Heart left ventricle (tissue), 16 donors: ENCODE measurements around the gene SMIM44. TPM values are rescaled to one million over a fixed set of nuclear protein-coding genes. Genes with fewer than 3 reads are reported as not detected.

Experiments
- ATAC-seq, 4 donors: fragments of 200-7000 bp; cut with Tn5 transposase; one replicate each; pipeline ENCODE4 v1.9.1; 2020 to 2022; ENCODE audit warnings: moderate library complexity in 4 of 4, mild to moderate bottlenecking in 3 of 4, moderate number of reproducible peaks in 1 of 4
- DNase-seq, 5 donors: peaks; one replicate each; pipeline ENCODE4 v3.0.0-alpha.2; 2020
- H3K27ac ChIP-seq, 12 donors: fragments of 200-600 bp; sonication (generic) in 4 of 12; one replicate each; pipeline versions ENCODE4 v1.5.0 to v1.8.0; 2016 to 2022; ENCODE audit warnings: mild to moderate bottlenecking in 2 of 12
- H3K27me3 ChIP-seq, 9 donors: fragments of 200-600 bp; sonication (generic) in 2 of 9; one replicate each; pipeline versions ENCODE4 v1.5.1 to v1.8.0; 2016 to 2022; ENCODE audit warnings: mild to moderate bottlenecking in 3 of 9
- H3K36me3 ChIP-seq, 9 donors: fragments of 200-600 bp; sonication (generic) in 2 of 9; one replicate each; pipeline versions ENCODE4 v1.5.0 to v1.8.0; 2018 to 2022; ENCODE audit warnings: mild to moderate bottlenecking in 2 of 9
- H3K4me1 ChIP-seq, 12 donors: fragments of 200-600 bp; sonication (generic) in 4 of 12; one replicate each; pipeline versions ENCODE4 v1.5.0 to v1.8.0; 2016 to 2022; ENCODE audit warnings: mild to moderate bottlenecking in 3 of 12
- H3K4me3 ChIP-seq, 12 donors: fragments of 200-600 bp; sonication (generic) in 4 of 12; one replicate each; pipeline versions ENCODE4 v1.5.0 to v1.8.0; 2017 to 2022; ENCODE audit warnings: mild to moderate bottlenecking in 9 of 12, moderate library complexity in 4 of 12
- H3K9me3 ChIP-seq, 12 donors: fragments of 200-600 bp; sonication (generic) in 4 of 12; one replicate each; pipeline versions ENCODE4 v1.5.0 to v1.8.0; 2016 to 2022; ENCODE audit warnings: mild to moderate bottlenecking in 1 of 12
- POLR2A ChIP-seq, 2 donors: fragments of 450-650 bp; IDR thresholded peaks; one replicate each; pipeline ENCODE4 v1.6.1; 2017; ENCODE audit warnings: antibody characterized with exemption in 2 of 2, mild to moderate bottlenecking in 2 of 2, moderate library complexity in 2 of 2
- WGBS, 4 donors: extraction: QIAGEN DNeasy Blood & Tissue Kit in 2 of 4; methylation state at CpG; one replicate each; pipeline versions ENCODE4 v1.1.5 to v1.1.7; 2013 to 2018; 5-methylcytosine and 5-hydroxymethylcytosine counted together
- intact Hi-C, 10 donors: fragments of 100-400 bp; cut with DNase I; formaldehyde crosslinking; loops; one replicate each; pipeline versions ENCODE4 v1.11.1 to v1.14.2; 2022
- polyA plus RNA-seq, 2 donors: library from polyadenylated mRNA; stranded (reverse); fragments of 200-250 nt; gene quantifications; one replicate each; pipeline ENCODE4 v1.2.3, GENCODE V29; 2013
- total RNA-seq, 9 donors: library from RNA; depleted of rRNA in 2 of 9; stranded (reverse); fragments of >200 nt in 2 of 9; fragmentation: NEBNext Ultra II Directional in 3 of 9; extraction: Animal tissue kit (Norgen Biotek cat#: 25700) in 3 of 9; gene quantifications; one replicate each; pipeline versions ENCODE4 v1.1.0 to v1.2.4, GENCODE V29; 2016 to 2023
- TF ChIP-seq, protein P1 (sequence below), 12 donors: fragments of 200-600 bp; sonication (generic) in 4 of 12; IDR thresholded peaks; one replicate each; pipeline versions ENCODE4 v1.5.0 to v1.8.0; 2018 to 2022; ENCODE audit warnings: antibody characterized with exemption in 12 of 12, mild to moderate bottlenecking in 5 of 12
- donor health status: ischemic (EF 13 %, LVEDD 7.1; RV severe dilation, severe dysfunction).
- donor health status: healthy with polysubstance abuse.
- donor health status: DM: no; HTN: yes; CAD: no.
- donor health status: DM: no; HTN: no; CAD: no.
- donor health status: ischemic (EF 25% LVEDD 6.9; RV normal size, moderate dysfunction).
- donor health status: ischemic (EF 25% LVEDD 5.7; RV mildly dilated, moderate dysfunction).
- donor health status: healthy.
- donor health status: DM: yes; HTN: yes; CAD: no.
- donor health status: ischemic (EF 35%, LVEDD 5.7; RV mildly dilated, moderate dysfunction).
- donor health status: nonischemic (EF 11% LVEDD 7.7; RV severe dilation, severe dysfunction).
- donor health status: DM: yes; HTN: yes; CAD: no.
- donor health status: PGD.
- donor health status: ischemic (EF 29% LVEDD 5.4; RV normal size, mild dysfunction).
- donor health status: nonischemic (EF 23%, LVEDD 6.1; RV moderate dilation, normal function).

SMIM44 gene
- total and polyA plus RNA-seq, 11 donors = not detected

DNA sequence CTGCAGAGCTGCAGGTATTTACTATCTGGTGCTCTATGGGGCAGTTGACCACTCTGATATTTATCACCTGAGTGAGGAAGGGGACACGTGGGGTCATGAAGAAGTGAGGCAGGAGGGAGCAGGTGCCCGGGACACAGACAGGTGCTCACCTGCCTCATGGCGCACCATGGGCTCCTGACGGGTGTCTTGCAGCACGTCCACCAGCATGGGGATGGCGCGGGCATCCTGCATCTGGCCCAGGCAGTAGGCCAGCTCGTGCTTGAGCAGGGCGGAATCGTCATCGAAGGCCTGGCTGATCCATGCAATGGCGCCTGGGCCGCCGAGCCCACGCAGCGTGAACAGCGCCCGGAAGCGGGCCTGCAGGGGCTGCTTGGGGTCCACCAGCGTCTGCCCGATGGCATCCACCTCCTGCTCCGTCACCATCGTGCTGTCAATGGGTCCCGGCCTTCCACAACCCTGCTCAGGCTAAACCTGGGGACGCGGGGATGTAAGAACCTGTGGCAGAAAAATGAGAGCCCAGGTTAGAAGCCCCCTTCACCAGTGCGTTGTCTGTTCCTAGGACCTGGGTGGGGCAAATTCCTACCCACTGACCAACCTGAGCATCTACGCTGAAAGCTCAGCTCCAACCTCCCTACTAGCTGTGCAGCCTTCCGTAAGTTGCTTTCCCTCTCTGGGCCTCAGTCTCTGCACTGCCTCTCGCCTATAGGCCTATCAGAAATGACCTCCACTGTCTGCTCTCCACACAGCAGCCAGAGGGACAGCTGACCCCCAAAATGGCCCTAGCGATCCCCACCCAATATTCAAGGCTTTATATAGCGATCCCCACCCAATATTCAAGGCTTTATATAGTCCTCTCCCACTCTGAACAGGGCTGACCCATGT is 13.4 kb upstream of the SMIM44 start:
- intact Hi-C loops = no loop called here
- peaks cover 0 to 52% (median 44%) of the 10 kb centered on the region in 9 donors for H3K36me3 ChIP-seq
- no peaks in the 10 kb centered on the region for H3K27me3 ChIP-seq
- TF ChIP-seq, protein P1, sequence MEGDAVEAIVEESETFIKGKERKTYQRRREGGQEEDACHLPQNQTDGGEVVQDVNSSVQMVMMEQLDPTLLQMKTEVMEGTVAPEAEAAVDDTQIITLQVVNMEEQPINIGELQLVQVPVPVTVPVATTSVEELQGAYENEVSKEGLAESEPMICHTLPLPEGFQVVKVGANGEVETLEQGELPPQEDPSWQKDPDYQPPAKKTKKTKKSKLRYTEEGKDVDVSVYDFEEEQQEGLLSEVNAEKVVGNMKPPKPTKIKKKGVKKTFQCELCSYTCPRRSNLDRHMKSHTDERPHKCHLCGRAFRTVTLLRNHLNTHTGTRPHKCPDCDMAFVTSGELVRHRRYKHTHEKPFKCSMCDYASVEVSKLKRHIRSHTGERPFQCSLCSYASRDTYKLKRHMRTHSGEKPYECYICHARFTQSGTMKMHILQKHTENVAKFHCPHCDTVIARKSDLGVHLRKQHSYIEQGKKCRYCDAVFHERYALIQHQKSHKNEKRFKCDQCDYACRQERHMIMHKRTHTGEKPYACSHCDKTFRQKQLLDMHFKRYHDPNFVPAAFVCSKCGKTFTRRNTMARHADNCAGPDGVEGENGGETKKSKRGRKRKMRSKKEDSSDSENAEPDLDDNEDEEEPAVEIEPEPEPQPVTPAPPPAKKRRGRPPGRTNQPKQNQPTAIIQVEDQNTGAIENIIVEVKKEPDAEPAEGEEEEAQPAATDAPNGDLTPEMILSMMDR (IDR thresholded peaks at IDR 0.05) = no peak
- no peak for TF ChIP-seq POLR2A (IDR thresholded peaks at IDR 0.05)
- peaks cover 0 to 19% (median 13%) of the 10 kb centered on the region in 12 donors for H3K4me1 ChIP-seq
- 96 to 97% (median 96%) methylated on average over 22 to 32 of the region's 32 CpGs for WGBS, 4 donors
- no peaks in the 10 kb centered on the region for H3K9me3 ChIP-seq
- no peak overlapping the region for H3K4me3 ChIP-seq
- no peak for ATAC-seq
- no peak for DNase-seq
- H3K27ac ChIP-seq = no peak overlapping the region

DNA sequence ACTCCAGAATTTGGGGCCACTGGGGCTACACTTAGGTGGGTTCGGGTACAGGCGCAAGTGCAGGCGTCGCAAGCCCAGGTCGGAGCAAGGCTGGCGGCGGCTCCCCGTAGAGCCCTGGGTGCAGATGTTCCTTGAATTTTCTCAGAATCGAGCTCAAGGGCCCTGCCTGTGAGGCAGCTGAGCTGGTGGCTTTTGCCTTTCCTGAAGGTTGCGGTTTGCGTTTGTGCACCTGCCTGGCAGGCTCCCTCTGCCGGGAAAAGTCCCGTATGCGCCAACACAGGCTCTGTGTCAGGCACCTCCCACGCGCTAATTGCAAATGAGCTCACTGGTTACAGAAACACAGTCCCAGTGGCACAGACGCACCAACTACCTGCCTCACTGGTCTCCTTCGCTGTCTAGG is 11.3 kb upstream of the SMIM44 start:
- no peak overlapping the region for H3K4me3 ChIP-seq
- peaks cover 0 to 9% (median 6%) of the 10 kb centered on the region in 12 donors for H3K4me1 ChIP-seq
- no peak for DNase-seq
- no peaks in the 10 kb centered on the region for H3K9me3 ChIP-seq
- TF ChIP-seq, protein P1 (IDR thresholded peaks at IDR 0.05) = no peak
- TF ChIP-seq POLR2A (IDR thresholded peaks at IDR 0.05) = no peak
- H3K27me3 ChIP-seq = no peaks in the 10 kb centered on the region
- peaks cover 0 to 58% (median 49%) of the 10 kb centered on the region in 9 donors for H3K36me3 ChIP-seq
- no peak overlapping the region for H3K27ac ChIP-seq
- ATAC-seq = no peak
- 90 to 96% (median 93%) methylated on average over 18 of the region's 18 CpGs for WGBS, 4 donors
- intact Hi-C loops = no loop called here

DNA sequence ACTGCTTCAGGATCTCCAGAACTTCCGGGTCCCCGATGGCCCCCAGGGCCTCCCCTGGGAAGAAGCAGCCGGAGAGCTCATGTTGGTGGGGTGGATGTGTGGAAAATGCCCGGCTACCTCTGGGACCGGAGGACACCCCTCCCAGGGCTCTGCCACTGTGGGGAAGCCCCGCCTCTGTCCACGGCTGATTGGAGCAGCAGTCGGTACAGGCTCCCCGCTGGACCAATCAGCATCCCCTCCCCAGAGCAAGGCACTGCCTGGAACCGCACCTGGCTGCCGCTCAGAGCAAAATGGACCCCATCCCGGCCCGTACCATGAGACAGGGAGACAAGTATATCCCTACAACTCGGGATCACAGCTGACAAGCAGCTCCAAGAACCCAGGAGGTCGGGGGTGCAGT is 10.8 kb upstream of the SMIM44 start:
- TF ChIP-seq, protein P1 (IDR thresholded peaks at IDR 0.05) = no peak
- no peak for TF ChIP-seq POLR2A (IDR thresholded peaks at IDR 0.05)
- ATAC-seq (peak in 3 of 4 donors; percentile 16 to 43 (median 33)), DNase-seq (no peak)
- Histone ChIP-seq H3K4me3 (no peak overlapping the region), H3K27ac (no peak overlapping the region), H3K4me1 (peaks cover 0 to 4% (median 1%) of the 10 kb centered on the region in 12 donors), H3K36me3 (peaks cover 0 to 58% (median 49%) of the 10 kb centered on the region in 9 donors), H3K9me3 (no peaks in the 10 kb centered on the region), H3K27me3 (no peaks in the 10 kb centered on the region)
- intact Hi-C loops = no loop called here
- WGBS, 4 donors = 83 to 93% (median 86%) methylated on average over 8 to 15 of the region's 15 CpGs

GRCh38 chr19:3493651-3494050 is 10.4 kb upstream of the SMIM44 start:
- Histone ChIP-seq H3K4me1 (no peaks in the 10 kb centered on the region), H3K27ac (no peak overlapping the region), H3K27me3 (no peaks in the 10 kb centered on the region), H3K36me3 (peaks cover 0 to 58% (median 49%) of the 10 kb centered on the region in 9 donors), H3K9me3 (no peaks in the 10 kb centered on the region), H3K4me3 (no peak overlapping the region)
- ATAC-seq (no peak), DNase-seq (no peak)
- TF ChIP-seq POLR2A (IDR thresholded peaks at IDR 0.05) = no peak
- TF ChIP-seq, protein P1 (IDR thresholded peaks at IDR 0.05) = no peak
- 92 to 96% (median 95%) methylated on average over 13 to 14 of the region's 14 CpGs for WGBS, 4 donors
- intact Hi-C loops = no loop called here
